Brain microvascular endothelial cell (primary cell): ENCODE results near the gene TCF7L1.

ENCODE experiments used
- DNase-seq: peaks from one replicate; pipeline ENCODE4 v3.0.0-alpha.2; 2020
- H3K27ac ChIP-seq: fragments of 250-450 bp; sonication (Bioruptor Pico); 2 replicates; pipeline ENCODE4 v1.5.1; 2020; ENCODE audit warnings: mild to moderate bottlenecking, moderate library complexity
- H3K27me3 ChIP-seq: fragments of 250-450 bp; sonication (Bioruptor Pico); replicated peaks from 2 replicates; pipeline ENCODE4 v1.5.1; 2020; ENCODE audit warnings: mild to moderate bottlenecking
- H3K36me3 ChIP-seq: fragments of 250-450 bp; sonication (Bioruptor Pico); replicated peaks from 2 replicates; pipeline ENCODE4 v1.5.1; 2020; ENCODE audit warnings: mild to moderate bottlenecking
- H3K4me3 ChIP-seq: 2 replicates; pipeline ENCODE4 v1.5.1; 2011; ENCODE audit warnings: low read depth, mild to moderate bottlenecking, control low read depth, low read length, moderate library complexity
- CTCF ChIP-seq: IDR thresholded peaks from 2 replicates; pipeline ENCODE4 v1.5.1; 2011; ENCODE audit warnings: low read depth, mild to moderate bottlenecking, moderate library complexity, low read length, control low read depth, inconsistent platforms; ENCODE audit errors: missing control alignments
- in situ Hi-C: cut with HindIII; loops from 2 replicates; pipeline ENCODE4 v1.10.0; 2017; ENCODE audit warnings: low sequenced_read_pairs, low pct_ligation_motif_present

The TCF7L1 gene

GRCh38 chr2:85347599-85347998, 214.4 kb downstream of the TCF7L1 start:
- no peak overlapping the region for H3K4me3 ChIP-seq
- H3K27me3 ChIP-seq, result no peaks in the 10 kb centered on the region
- in situ Hi-C loops, result no loop called here
- no peak for TF ChIP-seq CTCF
- H3K36me3 ChIP-seq, result peaks cover 58% of the 10 kb centered on the region
- no peak overlapping the region for H3K27ac ChIP-seq
- DNase-seq, result no peak

GRCh38 chr2:85353876-85354285, 220.7 kb downstream of the TCF7L1 start:
- DNase-seq, result peak; percentile 12
- peak overlapping the region; percentile 29 for H3K27ac ChIP-seq
- H3K36me3 ChIP-seq, result peaks cover 21% of the 10 kb centered on the region
- in situ Hi-C loops, result no loop called here
- peak overlapping the region; percentile 99 for H3K4me3 ChIP-seq
- TF ChIP-seq CTCF, result no peak
- H3K27me3 ChIP-seq, result no peaks in the 10 kb centered on the region

- Histone ChIP-seq H3K36me3 (peaks cover 16% of the 10 kb centered on the region), H3K27ac (peak within 1 kb of the TSS; percentile 51), H3K27me3 (no peaks in the 10 kb centered on the region), H3K4me3 (peak within 1 kb of the TSS; percentile 99)
- in situ Hi-C loops, result no loop called here
- TF ChIP-seq CTCF, result no peak
- peak; percentile 100 for DNase-seq
Measured at GRCh38 chr2:85354286-85355072, 221.3 kb downstream of the TCF7L1 start, which contains the start of the genes ELMOD3 and RETSAT. ELMOD3 (plus strand) TSS chr2:85354769; CDS start chr2:85357199, 2,430 bp downstream. RETSAT (minus strand) TSS chr2:85354528; CDS start chr2:85354507, 21 bp downstream.

GRCh38 chr2:85355073-85355410, 221.8 kb downstream of the TCF7L1 start:
- H3K27me3 ChIP-seq, result no peaks in the 10 kb centered on the region
- DNase-seq, result no peak
- peaks cover 11% of the 10 kb centered on the region for H3K36me3 ChIP-seq
- no peak for TF ChIP-seq CTCF
- peak overlapping the region; percentile 51 for H3K27ac ChIP-seq
- H3K4me3 ChIP-seq, result peak overlapping the region; percentile 99
- in situ Hi-C loops, result no loop called here

GRCh38 chr2:85355521-85355920, 222.3 kb downstream of the TCF7L1 start:
- in situ Hi-C loops, result no loop called here
- Histone ChIP-seq H3K27ac (no peak overlapping the region), H3K36me3 (peaks cover 6% of the 10 kb centered on the region), H3K4me3 (peak overlapping the region; percentile 99), H3K27me3 (no peaks in the 10 kb centered on the region)
- no peak for DNase-seq
- TF ChIP-seq CTCF, result no peak
